Astrocyte (in vitro differentiated cells and primary cell): ENCODE measurements around the gene NDST4.

Experiments
- CTCF ChIP-seq: IDR thresholded peaks from 2 replicates; pipeline ENCODE4 v1.5.1; 2011; ENCODE audit warnings: low read depth, mild to moderate bottlenecking, inconsistent platforms, low read length, moderate library complexity; ENCODE audit not compliant: insufficient read depth
- EZH2 ChIP-seq: IDR thresholded peaks from 2 replicates; pipeline ENCODE4 v1.6.1; 2012; ENCODE audit warnings: mild to moderate bottlenecking, low read length, inconsistent platforms; ENCODE audit not compliant: insufficient read depth

GRCh38 chr4:114879916-114880669 is 233.3 kb downstream of the NDST4 start:
- TF ChIP-seq CTCF (no peak), EZH2 (no peak)
